Endothelial cell of umbilical vein (primary cell): Measurements from ENCODE around the gene CEP104. TPM values are rescaled to one million over a fixed set of nuclear protein-coding genes. Genes with fewer than 3 reads are reported as not detected.

Experiments used
- BruUV-seq: library from RNA; stranded (reverse); fragments of 400-500 nt; replicated peaks from 2 replicates; lab custom pipeline; 2021; lab: Mats Ljungman, UMichigan
- CTCF ChIA-PET: fragments of 300-600, 350-600 bp; sonication (Branson Sonifier 250); formaldehyde crosslinking; loops from one replicate; lab custom pipeline; 2021; ENCODE audit warnings: antibody characterized with exemption, inconsistent platforms; lab: Charles Lee
- POLR2A ChIA-PET: fragments of 300-600, 350-600 bp; sonication (Branson Sonifier 250); formaldehyde crosslinking; loops from one replicate; lab custom pipeline; 2021; ENCODE audit warnings: antibody characterized with exemption, inconsistent platforms; lab: Charles Lee
- DNase-seq: peaks from one replicate; pipeline ENCODE4 v3.0.0-alpha.2; 2011; ENCODE audit warnings: low read depth, low spot score
- FAIRE-seq: peaks from 2 replicates; lab custom pipeline; 2011; peaks lifted over from hg19 to GRCh38; lab: Jason Lieb, UNC
- H2AFZ ChIP-seq: 2 replicates; pipeline ENCODE4 v1.6.0; 2012; ENCODE audit warnings: low read depth, low read length, control low read depth, inconsistent platforms
- H3K27ac ChIP-seq: 2 replicates; pipeline ENCODE4 v1.5.1; 2011; ENCODE audit warnings: low read depth, mild to moderate bottlenecking, control low read depth, low read length, moderate library complexity; ENCODE audit not compliant: insufficient read depth
- H3K27me3 ChIP-seq, 2 experiments: 2 replicates each; pipeline versions ENCODE4 v1.6.0 to v1.6.1; 2011; ENCODE audit warnings: low read length in 2 of 2, mixed read lengths in 1 of 2; ENCODE audit not compliant: control insufficient read depth in 2 of 2, insufficient read depth in 2 of 2
- H3K36me3 ChIP-seq, 2 experiments: 2 replicates in 1 of 2; 3 replicates in 1 of 2; pipeline ENCODE4 v1.5.1; 2011; ENCODE audit warnings: low read length in 2 of 2, mild to moderate bottlenecking in 1 of 2, moderate library complexity in 1 of 2; ENCODE audit not compliant: control insufficient read depth in 2 of 2, insufficient read depth in 2 of 2; ENCODE audit errors: extremely low read depth in 1 of 2
- H3K4me1 ChIP-seq: 3 replicates; pipeline ENCODE4 v1.5.1; 2011; ENCODE audit warnings: mild to moderate bottlenecking, low read length; ENCODE audit not compliant: control insufficient read depth, insufficient read depth; ENCODE audit errors: extremely low read depth
- H3K4me2 ChIP-seq: 2 replicates; pipeline ENCODE4 v1.6.1; 2011; ENCODE audit warnings: low read length, control low read depth, mixed read lengths; ENCODE audit not compliant: insufficient read depth
- H3K4me3 ChIP-seq, 3 experiments: fragments of 200-600 bp in 1 of 3; sonication (generic), shearing (Covaris generic) in 1 of 3; replicated peaks in 1 of 3; 2 replicates each; pipeline ENCODE4 v1.5.1; 2011 to 2016; ENCODE audit warnings: control low read depth in 3 of 3, low read length in 3 of 3, mild to moderate bottlenecking in 2 of 3, inconsistent platforms in 1 of 3, low read depth in 1 of 3, moderate library complexity in 1 of 3; ENCODE audit not compliant: insufficient read depth in 1 of 3
- H3K79me2 ChIP-seq: 2 replicates; pipeline ENCODE4 v1.6.0; 2012; ENCODE audit warnings: low read length, inconsistent platforms; ENCODE audit not compliant: control insufficient read depth, insufficient read depth
- H3K9ac ChIP-seq: replicated peaks from 2 replicates; pipeline ENCODE3; 2011; ENCODE audit warnings: low read length, control low read depth; ENCODE audit not compliant: insufficient read depth; ENCODE audit errors: extremely low read depth
- H3K9me1 ChIP-seq: replicated peaks from 3 replicates; pipeline ENCODE4 v1.6.0; 2011; ENCODE audit warnings: mild to moderate bottlenecking, low read length; ENCODE audit not compliant: control insufficient read depth, insufficient read depth; ENCODE audit errors: extremely low read depth
- H3K9me3 ChIP-seq: replicated peaks from 2 replicates; pipeline ENCODE4 v1.5.1; 2012; ENCODE audit warnings: low read length, inconsistent platforms; ENCODE audit not compliant: control insufficient read depth, insufficient read depth
- H4K20me1 ChIP-seq: replicated peaks from 2 replicates; pipeline ENCODE3; 2011; ENCODE audit warnings: mild to moderate bottlenecking, low read length; ENCODE audit not compliant: control insufficient read depth, insufficient read depth; ENCODE audit errors: extremely low read depth
- CTCF ChIP-seq, 2 donors: IDR thresholded peaks; 1 replicate in 1 of 2; 2 replicates in 1 of 2; pipeline ENCODE4 v1.5.1; 2011; ENCODE audit warnings: low read length in 2 of 2, mild to moderate bottlenecking in 2 of 2, moderate library complexity in 2 of 2, control low read depth in 1 of 2, inconsistent platforms in 1 of 2, low read depth in 1 of 2; ENCODE audit not compliant: insufficient read depth in 1 of 2; ENCODE audit errors: extremely low read depth in 1 of 2
- EZH2 ChIP-seq: IDR thresholded peaks from 2 replicates; pipeline ENCODE4 v1.6.1; 2012; ENCODE audit warnings: borderline replicate concordance, low read depth, mild to moderate bottlenecking, moderate library complexity, low read length, inconsistent platforms; ENCODE audit not compliant: severe bottlenecking
- FOS ChIP-seq: IDR thresholded peaks from 2 replicates; pipeline ENCODE4 v1.6.1; 2011; ENCODE audit warnings: mild to moderate bottlenecking, low read length, moderate library complexity, borderline replicate concordance; ENCODE audit not compliant: insufficient read depth
- GATA2 ChIP-seq: IDR thresholded peaks from 2 replicates; pipeline ENCODE4 v1.7.0; 2011; ENCODE audit warnings: low read depth, mild to moderate bottlenecking, moderate library complexity, mixed read lengths, low read length; ENCODE audit not compliant: insufficient read length, insufficient read depth
- JUN ChIP-seq: IDR thresholded peaks from 2 replicates; pipeline ENCODE4 v1.6.1; 2011; ENCODE audit warnings: borderline replicate concordance, low read depth; ENCODE audit not compliant: insufficient read length, insufficient read depth
- MAX ChIP-seq: IDR thresholded peaks from 2 replicates; pipeline ENCODE4 v1.6.1; 2011; ENCODE audit not compliant: insufficient read depth, insufficient read length
- MYC ChIP-seq: IDR thresholded peaks from one replicate; pipeline ENCODE4 v1.6.1; 2011; ENCODE audit warnings: mild to moderate bottlenecking, low read depth, low read length
- POLR2A ChIP-seq: IDR thresholded peaks from 2 replicates; pipeline ENCODE4 v1.6.1; 2012; ENCODE audit warnings: low read depth, mild to moderate bottlenecking, control low read depth, low read length
- POLR2AphosphoS5 ChIP-seq: IDR thresholded peaks from 2 replicates; pipeline ENCODE4 v1.6.1; 2012; ENCODE audit warnings: low read depth, mild to moderate bottlenecking, control low read depth, low read length, moderate library complexity; ENCODE audit not compliant: insufficient read depth
- dilution Hi-C: fragments of 300-500 bp; cut with MboI; formaldehyde crosslinking; loops from one replicate; pipeline ENCODE4 v1.15.0; 2019; ENCODE audit warnings: low sequenced_read_pairs; ENCODE audit not compliant: extremely low pct_ligation_motif_present
- intact Hi-C: fragments of 100-400 bp; cut with micrococcal nuclease; formaldehyde crosslinking; loops from one replicate; pipeline ENCODE4 v1.10.0; 2022
- polyA plus RNA-seq, 4 experiments: library from polyadenylated mRNA; depleted of rRNA in 3 of 4; stranded (reverse) in 3 of 4; unstranded in 1 of 4; fragments of >200 nt; gene quantifications; 2 replicates each; pipeline versions ENCODE4 v1.2.1 to v1.2.3, GENCODE V29; 2011 to 2012; ENCODE audit warnings: missing spikeins in 1 of 4
- total RNA-seq: library from RNA; stranded (reverse); gene quantifications from 2 replicates; pipeline ENCODE4 v1.2.3, GENCODE V29; 2021

CEP104 gene
- total and polyA plus RNA-seq, 2 donors (not counting 3 experiments of a cell fraction or from before 2014, with no cell fraction given): 12.4 to 43.0 TPM

GRCh38 chr1:3783651-3784474, 73.1 kb downstream of the CEP104 start:
- BruUV-seq: no TSS peak
- CTCF ChIA-PET: interaction anchor here (1.1 kb wide), 1 partner anchor 59 kb away, joined by 3 read pairs; no protein-coding TSS in a partner anchor
- Histone ChIP-seq H3K27ac (no peak overlapping the region), H3K79me2 (peaks cover 2% of the 10 kb centered on the region), H3K4me3 (no peak overlapping the region), H3K9me1 (no peaks in the 10 kb centered on the region), H3K27me3 (no peaks in the 10 kb centered on the region), H3K4me1 (no peaks in the 10 kb centered on the region), H4K20me1 (no peaks in the 10 kb centered on the region), H3K4me2 (no peak overlapping the region), H3K9me3 (no peaks in the 10 kb centered on the region), H3K36me3 (peaks cover 3 to 51% of the 10 kb centered on the region in 2 experiments), H3K9ac (no peak overlapping the region), H2AFZ (no peak overlapping the region)
- FAIRE-seq: no peak
- no peak for DNase-seq
- intact Hi-C loops (no loop called here), dilution Hi-C loops (no loop called here)
- TF ChIP-seq POLR2A (no peak), JUN (no peak), MYC (no peak), CTCF (IDR thresholded peaks at IDR 0.05; ENCODE audit: extremely low read depth in 1 of 2, insufficient read depth in 1 of 2, low read depth in 1 of 2, low read length in 2 of 2) (no peak), EZH2 (no peak), FOS (no peak), MAX (no peak), GATA2 (no peak), POLR2AphosphoS5 (no peak)
- POLR2A ChIA-PET: interaction anchor here (0.7 kb wide), 1 partner anchor 1206 kb away, joined by 3 read pairs; no protein-coding TSS in a partner anchor
